Liver (tissue), 9 donors: ENCODE measurements around the gene GPA33. TPM values are rescaled to one million over a fixed set of nuclear protein-coding genes. Genes with fewer than 3 reads are reported as not detected.

Source experiments
- DNase-seq: peaks from one replicate; pipeline ENCODE4 v3.0.0-alpha.2; 2017; ENCODE audit warnings: low spot score
- H3K27ac ChIP-seq, 2 donors: one replicate each; pipeline ENCODE4 v1.7.0; 2013; ENCODE audit warnings: inconsistent platforms in 2 of 2, low read length in 2 of 2, control low read depth in 1 of 2, low read depth in 1 of 2, mild to moderate bottlenecking in 1 of 2
- H3K27me3 ChIP-seq, 4 donors: one replicate each; pipeline versions ENCODE4 v1.6.1 to v1.7.0; 2013; ENCODE audit warnings: low read length in 3 of 4, inconsistent platforms in 1 of 4, mild to moderate bottlenecking in 1 of 4, moderate library complexity in 1 of 4; ENCODE audit not compliant: control insufficient read depth in 4 of 4, insufficient read depth in 4 of 4
- H3K36me3 ChIP-seq, 4 donors: one replicate each; pipeline versions ENCODE4 v1.6.1 to v1.7.0; 2013; ENCODE audit warnings: low read length in 3 of 4, mild to moderate bottlenecking in 3 of 4, low read depth in 1 of 4, moderate library complexity in 1 of 4; ENCODE audit not compliant: control insufficient read depth in 4 of 4, insufficient read depth in 3 of 4
- H3K4me1 ChIP-seq, 4 donors: one replicate each; pipeline versions ENCODE4 v1.6.1 to v1.7.0; 2013; ENCODE audit warnings: low read length in 3 of 4, mild to moderate bottlenecking in 3 of 4, moderate library complexity in 1 of 4; ENCODE audit not compliant: control insufficient read depth in 4 of 4, insufficient read depth in 4 of 4
- H3K4me3 ChIP-seq, 3 donors: one replicate each; pipeline versions ENCODE4 v1.6.1 to v1.7.0; 2013; ENCODE audit warnings: low read length in 3 of 3, control low read depth in 1 of 3, low read depth in 1 of 3, mild to moderate bottlenecking in 1 of 3
- H3K9ac ChIP-seq, 2 donors: one replicate each; pipeline ENCODE4 v1.7.0; 2013; ENCODE audit warnings: low read length in 2 of 2, mild to moderate bottlenecking in 2 of 2, moderate library complexity in 2 of 2, control low read depth in 1 of 2, low read depth in 1 of 2
- H3K9me3 ChIP-seq, 4 donors: one replicate each; pipeline versions ENCODE4 v1.6.1 to v1.7.0; 2013; ENCODE audit warnings: low read length in 3 of 4; ENCODE audit not compliant: control insufficient read depth in 4 of 4
- ATF3 ChIP-seq: IDR thresholded peaks from 2 replicates; pipeline ENCODE4 v1.6.1; 2016; ENCODE audit warnings: antibody characterized with exemption
- CTCF ChIP-seq: fragments of 150-350 bp; IDR thresholded peaks from 2 replicates; pipeline ENCODE4 v1.5.1; 2017; ENCODE audit warnings: improper control_type of control experiment, low read depth, low read length; ENCODE audit not compliant: missing input control
- EGR1 ChIP-seq, 2 donors: IDR thresholded peaks; 2 replicates each; pipeline ENCODE4 v1.6.1; 2016 to 2018; ENCODE audit warnings: antibody characterized with exemption in 2 of 2, low read depth in 2 of 2
- FOXA1 ChIP-seq: IDR thresholded peaks from 2 replicates; pipeline ENCODE4 v1.6.1; 2016; ENCODE audit warnings: antibody characterized with exemption
- FOXA2 ChIP-seq: IDR thresholded peaks from 2 replicates; pipeline ENCODE4 v1.6.1; 2016; ENCODE audit warnings: antibody characterized with exemption
- GABPA ChIP-seq, 2 donors: IDR thresholded peaks in 1 of 2; conservative IDR thresholded peaks in 1 of 2; 2 replicates each; pipeline ENCODE4 v1.6.1; 2016; ENCODE audit warnings: antibody characterized with exemption in 2 of 2, mild to moderate bottlenecking in 1 of 2, moderate library complexity in 1 of 2
- HNF4A ChIP-seq, 2 donors: conservative IDR thresholded peaks; 2 replicates each; pipeline ENCODE4 v1.6.1; 2016; ENCODE audit warnings: antibody characterized with exemption in 2 of 2, mild to moderate bottlenecking in 2 of 2
- HNF4G ChIP-seq: IDR thresholded peaks from 2 replicates; pipeline ENCODE4 v1.6.1; 2016; ENCODE audit warnings: antibody characterized with exemption
- JUND ChIP-seq, 2 donors: IDR thresholded peaks; 2 replicates each; pipeline ENCODE4 v1.6.1; 2016; ENCODE audit warnings: antibody characterized with exemption in 2 of 2
- NR2F2 ChIP-seq: IDR thresholded peaks from 2 replicates; pipeline ENCODE4 v1.6.1; 2016; ENCODE audit warnings: antibody characterized with exemption
- RAD21 ChIP-seq, 2 donors: IDR thresholded peaks; 2 replicates each; pipeline ENCODE4 v1.6.1; 2016; ENCODE audit warnings: antibody characterized with exemption in 2 of 2, mild to moderate bottlenecking in 2 of 2
- RXRA ChIP-seq, 2 donors: IDR thresholded peaks; 2 replicates each; pipeline ENCODE4 v1.6.1; 2017 to 2018; ENCODE audit warnings: antibody characterized with exemption in 2 of 2, mild to moderate bottlenecking in 1 of 2
- SP1 ChIP-seq: IDR thresholded peaks from 2 replicates; pipeline ENCODE4 v1.6.1; 2018; ENCODE audit warnings: antibody characterized with exemption, mild to moderate bottlenecking
- TAF1 ChIP-seq: conservative IDR thresholded peaks from 2 replicates; pipeline ENCODE4 v1.6.1; 2016; ENCODE audit warnings: antibody characterized with exemption, mild to moderate bottlenecking
- YY1 ChIP-seq: IDR thresholded peaks from 2 replicates; pipeline ENCODE4 v1.6.1; 2016; ENCODE audit warnings: antibody characterized with exemption, mild to moderate bottlenecking
- ZBTB33 ChIP-seq: IDR thresholded peaks from 2 replicates; pipeline ENCODE4 v1.6.1; 2016; ENCODE audit warnings: antibody characterized with exemption
- WGBS: extraction: QIAGEN DNeasy Blood & Tissue Kit; methylation state at CpG from one replicate; pipeline ENCODE4 v1.1.7; 2013; 5-methylcytosine and 5-hydroxymethylcytosine counted together
- polyA plus RNA-seq, 2 donors: library from polyadenylated mRNA; stranded (reverse) in 1 of 2; unstranded in 1 of 2; fragments of 200-250 nt in 1 of 2; fragments of >200 nt in 1 of 2; fragmentation: Nextera tagmentation in 1 of 2; extraction: Ambion mirVana in 1 of 2; gene quantifications; one replicate each; pipeline versions ENCODE4 v1.2.1 to v1.2.3, GENCODE V29; 2013 to 2015
- total RNA-seq, 2 donors: library from RNA; depleted of rRNA; stranded (reverse); fragments of >200 nt; gene quantifications; one replicate each; pipeline ENCODE4 v1.2.3, GENCODE V29; 2014
- TF ChIP-seq, protein P1 (sequence below): IDR thresholded peaks from 2 replicates; pipeline ENCODE4 v1.6.1; 2016; ENCODE audit warnings: antibody characterized with exemption, mild to moderate bottlenecking
- TF ChIP-seq, protein P2 (sequence below): IDR thresholded peaks from 2 replicates; pipeline ENCODE4 v1.6.1; 2016; ENCODE audit warnings: antibody characterized with exemption
- donor health status: healthy.
- donor health status: healthy.
- donor health status: healthy.
- donor health status: healthy.
- donor health status: healthy.

The GPA33 gene
- total and polyA plus RNA-seq, 4 donors: 0.03 to 0.19 (median 0.08) TPM; not detected in 1

GRCh38 chr1:167127236-167127635 is 37.1 kb upstream of the GPA33 start:
- H3K27ac ChIP-seq: no peak overlapping the region

More at GRCh38 chr1:167127236-167127635, 37.1 kb upstream of the GPA33 start:
- Histone ChIP-seq H3K9me3 (no peaks in the 10 kb centered on the region), H3K4me3 (no peak overlapping the region), H3K9ac (no peak overlapping the region), H3K27me3 (peaks cover 0 to 5% (median under 1%) of the 10 kb centered on the region in 4 donors), H3K36me3 (no peaks in the 10 kb centered on the region), H3K4me1 (no peaks in the 10 kb centered on the region)
- 91% methylated on average over 5 of the region's 5 CpGs for WGBS
- TF ChIP-seq RAD21 (IDR thresholded peaks at IDR 0.05): no peak
- TF ChIP-seq, protein P1, sequence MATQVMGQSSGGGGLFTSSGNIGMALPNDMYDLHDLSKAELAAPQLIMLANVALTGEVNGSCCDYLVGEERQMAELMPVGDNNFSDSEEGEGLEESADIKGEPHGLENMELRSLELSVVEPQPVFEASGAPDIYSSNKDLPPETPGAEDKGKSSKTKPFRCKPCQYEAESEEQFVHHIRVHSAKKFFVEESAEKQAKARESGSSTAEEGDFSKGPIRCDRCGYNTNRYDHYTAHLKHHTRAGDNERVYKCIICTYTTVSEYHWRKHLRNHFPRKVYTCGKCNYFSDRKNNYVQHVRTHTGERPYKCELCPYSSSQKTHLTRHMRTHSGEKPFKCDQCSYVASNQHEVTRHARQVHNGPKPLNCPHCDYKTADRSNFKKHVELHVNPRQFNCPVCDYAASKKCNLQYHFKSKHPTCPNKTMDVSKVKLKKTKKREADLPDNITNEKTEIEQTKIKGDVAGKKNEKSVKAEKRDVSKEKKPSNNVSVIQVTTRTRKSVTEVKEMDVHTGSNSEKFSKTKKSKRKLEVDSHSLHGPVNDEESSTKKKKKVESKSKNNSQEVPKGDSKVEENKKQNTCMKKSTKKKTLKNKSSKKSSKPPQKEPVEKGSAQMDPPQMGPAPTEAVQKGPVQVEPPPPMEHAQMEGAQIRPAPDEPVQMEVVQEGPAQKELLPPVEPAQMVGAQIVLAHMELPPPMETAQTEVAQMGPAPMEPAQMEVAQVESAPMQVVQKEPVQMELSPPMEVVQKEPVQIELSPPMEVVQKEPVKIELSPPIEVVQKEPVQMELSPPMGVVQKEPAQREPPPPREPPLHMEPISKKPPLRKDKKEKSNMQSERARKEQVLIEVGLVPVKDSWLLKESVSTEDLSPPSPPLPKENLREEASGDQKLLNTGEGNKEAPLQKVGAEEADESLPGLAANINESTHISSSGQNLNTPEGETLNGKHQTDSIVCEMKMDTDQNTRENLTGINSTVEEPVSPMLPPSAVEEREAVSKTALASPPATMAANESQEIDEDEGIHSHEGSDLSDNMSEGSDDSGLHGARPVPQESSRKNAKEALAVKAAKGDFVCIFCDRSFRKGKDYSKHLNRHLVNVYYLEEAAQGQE: no peak
- no peak for TF ChIP-seq CTCF
- no peak for TF ChIP-seq NR2F2
- TF ChIP-seq HNF4A (conservative IDR thresholded peaks at IDR 0.05): no peak
- TF ChIP-seq FOXA1: no peak
- no peak for TF ChIP-seq SP1
- no peak for TF ChIP-seq RXRA (IDR thresholded peaks at IDR 0.05)
- no peak for TF ChIP-seq EGR1 (IDR thresholded peaks at IDR 0.05; ENCODE audit: low read depth in 2 of 2)
- no peak for TF ChIP-seq FOXA2
- TF ChIP-seq ATF3: no peak
- TF ChIP-seq ZBTB33: no peak
- TF ChIP-seq GABPA (IDR thresholded peaks at IDR 0.05 in 1 of 2, conservative IDR thresholded peaks at IDR 0.05 in 1 of 2): no peak
- TF ChIP-seq, protein P2, sequence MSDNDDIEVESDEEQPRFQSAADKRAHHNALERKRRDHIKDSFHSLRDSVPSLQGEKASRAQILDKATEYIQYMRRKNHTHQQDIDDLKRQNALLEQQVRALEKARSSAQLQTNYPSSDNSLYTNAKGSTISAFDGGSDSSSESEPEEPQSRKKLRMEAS: no peak
- no peak for TF ChIP-seq HNF4G
- no peak for TF ChIP-seq TAF1
- TF ChIP-seq YY1: no peak
- no peak for TF ChIP-seq JUND (IDR thresholded peaks at IDR 0.05)
- no peak for DNase-seq
